HG03571 (cell line): ENCODE data around the gene FRMD5.

Experiments
- ATAC-seq: cut with Tn5 transposase; IDR thresholded peaks from one replicate; pipeline ENCODE4 v1.9.1; 2021; ENCODE audit not compliant: unreplicated experiment

Gene FRMD5

GRCh38 chr15:43901495-43901894 lies 293.6 kb downstream of the FRMD5 start:
- no peak for ATAC-seq

GRCh38 chr15:43900996-43901395 lies 294.1 kb downstream of the FRMD5 start:
- no peak for ATAC-seq

- ATAC-seq = no peak
Observed at GRCh38 chr15:43899928-43900327, 295.1 kb downstream of the FRMD5 start.

DNA sequence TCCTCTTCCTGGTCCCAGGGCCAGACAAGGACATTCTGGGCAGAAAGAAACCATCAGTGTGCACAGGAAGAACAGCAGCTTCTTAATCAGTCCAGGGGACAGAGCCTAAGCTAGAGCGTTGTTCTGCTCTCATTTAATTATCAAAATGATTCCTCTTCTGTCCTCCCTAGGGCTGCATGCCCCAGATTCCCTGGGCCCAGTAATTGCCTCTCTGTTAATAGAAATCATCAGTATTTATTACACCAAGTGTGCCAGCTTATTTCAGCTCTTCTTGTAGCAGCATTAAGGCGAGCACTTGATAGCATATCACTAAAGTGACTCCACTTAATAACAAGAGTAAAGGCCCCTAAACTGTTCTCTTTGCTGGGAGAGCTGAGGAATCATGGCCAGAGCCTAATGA lies 296.2 kb downstream of the FRMD5 start:
- no peak for ATAC-seq

GRCh38 chr15:43896543-43896942 lies 298.5 kb downstream of the FRMD5 start:
- no peak for ATAC-seq

- ATAC-seq = no peak
Observed at GRCh38 chr15:43895586-43895985, 299.5 kb downstream of the FRMD5 start.

DNA sequence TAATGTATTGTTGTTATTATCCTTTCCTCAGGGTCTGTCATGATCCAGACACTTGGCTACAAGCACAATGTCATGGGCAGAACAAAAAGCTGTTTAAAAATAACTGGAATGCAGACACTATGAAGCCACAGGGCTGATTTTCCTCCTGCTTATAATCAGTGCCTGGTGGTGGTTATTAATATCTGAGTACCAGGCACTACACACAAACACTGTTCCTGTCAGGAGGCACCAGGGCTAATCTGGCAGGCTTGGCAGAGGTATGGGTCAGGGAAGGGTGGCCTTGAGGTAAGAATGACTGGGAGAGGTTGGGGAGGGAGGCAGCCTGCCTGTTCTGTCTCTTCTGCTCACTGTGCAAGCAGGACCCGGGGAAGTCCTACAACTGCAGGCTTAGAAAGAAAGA lies 301.1 kb downstream of the FRMD5 start:
- ATAC-seq = no peak

DNA sequence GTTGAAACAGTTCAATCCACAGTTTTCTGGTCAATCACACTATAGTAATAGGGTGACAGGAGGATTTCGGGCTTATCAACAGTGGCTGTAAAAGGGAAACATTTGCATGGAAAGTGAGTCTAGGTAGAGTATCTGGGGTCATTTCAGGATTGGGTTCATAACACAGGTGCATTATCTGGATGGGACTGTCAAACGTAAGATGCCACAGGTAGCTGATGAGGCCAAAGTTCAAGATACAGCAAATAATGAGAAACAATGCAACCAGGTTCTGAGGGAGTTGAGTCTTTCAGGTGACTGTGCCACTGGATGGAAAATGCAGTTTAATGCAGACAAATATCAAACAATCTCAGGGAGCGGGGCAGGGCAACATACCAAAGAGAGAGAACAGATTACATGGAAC lies 306.0 kb downstream of the FRMD5 start:
- no peak for ATAC-seq

DNA sequence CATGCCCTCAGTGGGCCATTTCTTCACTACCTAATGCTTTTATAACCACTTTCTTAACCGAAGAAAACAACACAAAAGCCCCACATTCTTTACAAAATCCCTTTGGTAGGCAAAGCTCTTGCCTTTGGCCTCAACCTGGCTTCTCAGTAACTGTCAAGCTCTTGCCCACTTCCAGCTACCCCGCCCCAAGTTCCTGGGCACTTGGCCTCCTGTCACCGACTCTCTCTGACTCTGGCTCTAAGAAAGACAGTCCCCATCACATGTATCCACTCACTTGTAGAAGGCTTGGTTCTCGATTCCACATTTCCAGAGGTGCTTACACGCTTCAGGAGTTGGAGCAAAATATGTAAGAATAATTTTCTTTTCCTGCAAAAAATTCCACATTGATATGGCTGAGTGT lies 307.2 kb downstream of the FRMD5 start:
- no peak for ATAC-seq

- ATAC-seq = no peak
Observed at GRCh38 chr15:43886558-43886957, 308.5 kb downstream of the FRMD5 start.

DNA sequence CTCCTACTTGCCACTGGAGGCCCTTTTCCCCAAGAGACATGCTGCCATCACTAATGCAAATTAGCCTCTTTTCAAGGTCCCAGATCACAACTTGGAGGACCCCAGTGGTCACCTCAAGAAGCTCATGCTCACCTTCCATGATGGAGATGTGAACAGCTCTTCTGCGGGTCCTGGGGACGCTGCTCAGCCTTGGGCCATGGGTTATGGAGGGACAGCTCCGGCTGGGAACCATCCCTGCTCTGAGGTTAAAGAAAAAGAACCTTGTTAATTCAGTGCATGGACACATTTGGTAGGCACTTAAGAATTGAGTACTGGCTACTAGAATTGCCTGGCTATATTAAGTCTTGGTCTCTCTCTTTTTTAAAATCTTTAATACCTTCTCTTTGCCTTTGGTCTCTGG lies 311.5 kb downstream of the FRMD5 start:
- no peak for ATAC-seq

DNA sequence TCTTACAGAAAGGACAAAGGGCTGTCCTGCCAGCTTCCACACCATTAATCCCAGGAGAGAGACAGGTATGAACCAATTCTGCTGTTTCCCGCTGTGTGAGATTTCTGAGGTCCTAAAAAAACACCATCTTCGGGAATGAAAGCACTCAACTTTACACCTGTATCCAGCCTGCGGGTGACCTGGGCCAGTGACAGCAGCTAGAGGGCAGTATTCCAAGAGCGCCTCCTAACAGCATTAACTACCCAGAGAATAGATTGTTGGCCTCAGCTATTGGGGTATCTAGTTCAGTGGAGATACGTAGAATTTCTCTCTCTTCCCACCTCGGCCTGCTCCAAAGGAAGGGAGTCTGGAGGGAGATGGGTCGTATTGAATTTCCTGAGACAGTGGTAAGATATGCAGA lies 313.1 kb downstream of the FRMD5 start:
- no peak for ATAC-seq

DNA sequence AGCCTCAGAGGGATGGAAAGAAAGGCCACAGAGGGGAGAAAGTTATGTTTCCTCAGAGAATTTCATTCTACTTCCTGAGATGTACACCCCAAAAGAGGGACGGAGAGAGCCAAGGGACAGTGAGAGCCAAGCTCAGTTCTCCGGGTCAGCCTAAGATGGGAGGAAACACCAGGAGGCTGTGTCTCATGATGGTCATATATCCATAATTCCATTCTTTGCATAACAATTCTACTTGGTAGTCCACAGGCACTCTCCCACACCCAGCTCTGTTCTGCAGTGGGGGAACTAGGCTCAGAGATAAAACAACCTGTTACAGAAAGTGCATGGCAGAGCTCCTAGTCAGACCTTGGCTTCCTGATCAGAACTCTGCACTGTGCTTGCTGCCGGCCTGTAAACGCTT lies 313.8 kb downstream of the FRMD5 start:
- ATAC-seq = no peak

- ATAC-seq = no peak
Observed at GRCh38 chr15:43880406-43881194, 314.5 kb downstream of the FRMD5 start.

GRCh38 chr15:43879386-43880355 lies 315.4 kb downstream of the FRMD5 start:
- no peak for ATAC-seq

DNA sequence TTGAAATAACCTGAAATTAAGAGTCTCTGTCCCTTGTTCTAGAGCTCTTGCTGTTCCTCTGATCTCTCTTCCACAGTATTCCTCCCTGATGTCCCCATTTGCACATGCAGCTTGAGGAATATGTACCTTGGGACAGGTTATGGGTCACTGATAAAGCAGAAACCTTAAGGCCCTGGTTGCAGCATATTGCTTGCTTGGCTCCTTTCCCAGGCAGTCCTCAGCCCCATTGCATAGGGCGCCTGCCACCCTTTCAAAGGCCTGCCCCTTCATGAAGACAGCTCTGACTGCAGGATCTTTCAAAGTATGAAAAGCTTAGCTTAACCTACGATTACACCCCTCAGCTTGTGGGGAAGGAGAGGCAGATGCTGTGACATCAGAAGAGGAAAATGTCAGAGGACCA lies 316.6 kb downstream of the FRMD5 start:
- ATAC-seq = no peak

DNA sequence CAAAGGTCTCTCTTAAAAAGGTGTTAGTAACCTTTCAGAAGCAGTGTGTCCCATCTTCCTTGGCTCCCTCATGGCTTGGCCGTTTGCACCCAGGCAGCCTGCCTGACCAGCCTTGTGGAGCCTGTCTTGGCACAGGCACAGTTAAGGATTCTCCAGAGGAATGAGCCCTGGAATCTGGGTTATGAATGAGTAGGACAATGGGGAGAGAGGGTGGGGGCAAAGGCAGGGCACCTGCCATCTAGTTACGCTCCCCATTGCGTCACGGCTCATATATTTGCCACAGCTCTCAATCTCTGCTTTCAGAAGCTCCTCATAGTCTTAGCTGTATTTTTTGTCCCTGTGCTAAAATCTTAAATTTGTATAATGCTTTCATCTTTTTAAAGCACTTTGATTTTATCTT lies 317.7 kb downstream of the FRMD5 start:
- no peak for ATAC-seq

DNA sequence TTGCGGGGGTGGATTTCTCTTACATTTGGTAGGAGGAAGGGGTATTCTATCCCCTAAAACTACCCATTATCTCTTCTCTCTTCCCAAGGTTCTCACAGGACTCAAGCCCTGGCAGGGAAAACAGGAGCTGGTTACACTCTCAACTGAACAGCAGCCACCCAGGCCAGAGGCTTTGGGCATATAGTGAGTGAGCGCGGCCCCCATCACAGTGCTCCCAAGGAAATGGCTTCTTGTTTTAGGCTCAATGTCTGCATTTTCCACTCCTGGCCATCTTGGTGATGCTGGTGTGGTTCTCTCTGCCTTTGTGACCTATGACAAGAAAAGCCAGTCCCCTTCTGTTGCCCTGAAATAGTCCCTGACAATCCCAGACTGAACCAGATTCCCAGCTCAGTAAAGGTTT lies 318.2 kb downstream of the FRMD5 start:
- ATAC-seq = no peak

- no peak for ATAC-seq
Observed at GRCh38 chr15:43873651-43874050, 321.4 kb downstream of the FRMD5 start.

DNA sequence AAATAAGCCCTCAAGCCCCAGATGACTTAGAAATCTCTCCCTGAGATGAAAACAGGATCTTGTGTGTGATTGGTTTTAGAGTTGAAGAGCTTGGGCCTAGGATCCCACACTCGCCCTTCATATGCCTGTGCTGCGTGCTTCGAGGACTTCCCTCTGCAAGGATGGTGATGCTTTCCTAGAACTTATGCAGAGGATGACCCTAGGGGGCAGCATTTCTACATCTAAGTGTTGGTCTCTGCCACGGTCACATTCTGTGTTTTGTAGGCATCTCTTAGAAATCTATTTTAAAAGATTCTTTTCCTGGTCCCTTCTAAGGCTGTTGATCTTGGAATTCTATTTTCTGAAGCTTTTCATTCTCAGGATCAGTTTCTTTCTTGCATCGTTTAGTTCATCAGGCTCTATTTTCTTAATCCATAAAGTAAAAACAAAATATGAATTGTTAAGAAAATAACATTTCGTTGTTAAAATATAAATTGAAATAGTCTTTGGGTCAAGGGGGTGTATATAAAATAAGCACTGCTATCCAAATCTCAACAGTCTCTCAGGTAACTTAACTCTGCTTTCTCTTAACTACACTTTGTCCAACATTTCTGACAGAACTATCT lies 322.6 kb downstream of the FRMD5 start:
- no peak for ATAC-seq

DNA sequence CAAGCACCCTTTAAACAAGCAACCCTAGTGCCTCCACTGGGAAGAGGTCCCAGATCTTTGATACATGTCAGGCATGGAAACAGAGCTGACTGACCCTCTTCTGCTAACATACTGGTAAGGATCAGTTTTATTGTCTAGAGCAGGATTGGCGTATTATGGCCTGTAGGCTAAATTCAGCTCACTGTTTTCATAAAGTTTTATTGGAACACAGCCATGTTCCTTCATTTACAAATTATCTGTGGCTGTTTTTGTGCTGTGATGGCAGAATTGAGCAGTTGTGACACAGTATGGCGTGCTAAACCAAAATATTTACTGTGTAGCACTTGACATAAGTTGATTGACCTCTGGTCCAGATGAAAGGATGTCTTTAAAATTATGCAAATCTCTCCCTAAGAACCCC lies 323.2 kb downstream of the FRMD5 start:
- no peak for ATAC-seq

DNA sequence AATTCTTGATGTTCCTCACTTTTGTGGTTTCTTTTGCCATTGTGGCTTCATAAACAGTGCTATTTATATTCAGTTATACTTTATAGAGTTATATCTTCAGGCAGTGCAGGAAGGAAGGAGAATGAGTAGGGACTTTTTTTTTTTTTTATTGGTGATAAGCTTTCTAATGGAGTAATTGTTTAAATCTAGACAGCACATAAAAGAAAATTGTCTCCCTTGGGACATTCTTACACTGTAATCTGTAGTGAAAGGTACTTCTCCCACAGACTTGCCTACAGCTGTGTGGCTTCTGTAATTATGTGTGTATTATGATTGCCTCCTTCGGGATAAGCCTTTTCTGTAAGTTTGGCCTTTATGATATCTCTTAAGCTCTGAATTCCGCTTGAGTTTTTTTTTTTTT lies 326.7 kb downstream of the FRMD5 start:
- no peak for ATAC-seq
